Measurements from ENCODE around the gene PER3.
"Not testable (repeated sequence)": the region's sequence is repeated elsewhere in the genome, so short reads cannot be mapped to it uniquely, and the experiment has no call there.

PER3 gene

GRCh38 chr1:7781501-7781900 is 2.6 kb upstream of the PER3 start:
- DNase-seq = no peak

DNA sequence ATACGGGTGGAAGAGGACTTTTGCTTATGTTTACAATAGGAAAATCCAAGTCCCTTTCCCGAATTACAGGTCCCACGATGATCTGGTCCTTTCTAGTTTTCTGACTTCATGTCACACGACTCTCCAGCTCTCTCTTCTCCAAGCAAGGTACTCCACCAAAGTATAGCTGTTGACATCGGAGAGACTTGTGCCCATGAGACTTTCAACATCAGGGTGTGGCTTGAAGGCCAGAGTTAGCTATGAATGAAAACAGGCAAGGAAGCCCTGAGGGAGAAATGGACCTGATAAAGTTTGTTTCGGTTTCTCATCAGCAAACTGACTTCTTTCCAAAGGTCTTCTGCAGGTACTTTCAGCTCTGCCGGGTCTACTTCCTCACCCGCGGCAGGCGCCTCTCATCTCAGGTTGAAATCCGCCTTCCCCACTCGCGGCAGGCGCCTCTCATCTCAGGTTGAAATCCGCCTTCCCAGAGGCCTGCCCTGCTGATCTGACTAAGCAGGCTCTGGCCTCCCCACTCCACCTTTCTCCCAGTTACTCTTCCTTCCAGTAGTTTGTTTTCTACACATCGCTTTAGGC is 2.1 kb upstream of the PER3 start:
- DNase-seq = peak; percentile 4

- no peak for DNase-seq
These were observed 846 bp upstream of the PER3 start for GRCh38 chr1:7783178-7783711.

DNA sequence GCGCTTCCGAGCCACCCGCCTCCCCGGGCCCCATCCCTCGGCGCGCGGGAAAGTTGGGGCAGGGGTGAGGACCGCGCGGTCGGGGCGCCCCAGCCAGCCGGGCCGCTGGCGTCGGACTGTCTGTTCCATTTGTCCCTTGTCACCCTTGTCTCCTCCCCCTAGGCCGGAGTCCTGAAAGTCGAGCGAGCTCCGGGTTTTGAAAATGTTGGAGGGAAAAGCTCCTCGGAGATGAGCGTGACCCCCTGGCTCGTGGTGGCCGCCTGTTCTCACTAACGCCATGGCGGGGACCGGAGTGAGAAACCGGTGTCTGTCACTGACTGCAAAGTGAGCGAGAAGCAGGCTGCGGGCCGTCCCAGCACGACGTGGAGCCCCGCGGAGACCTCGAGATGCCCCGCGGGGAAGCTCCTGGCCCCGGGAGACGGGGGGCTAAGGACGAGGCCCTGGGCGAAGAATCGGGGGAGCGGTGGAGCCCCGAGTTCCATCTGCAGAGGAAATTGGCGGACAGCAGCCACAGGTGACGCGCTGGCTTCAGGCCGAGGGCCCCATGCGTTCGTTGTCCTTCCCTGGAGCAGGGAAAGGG is 491 bp downstream of the PER3 start:
- DNase-seq = no peak

DNA sequence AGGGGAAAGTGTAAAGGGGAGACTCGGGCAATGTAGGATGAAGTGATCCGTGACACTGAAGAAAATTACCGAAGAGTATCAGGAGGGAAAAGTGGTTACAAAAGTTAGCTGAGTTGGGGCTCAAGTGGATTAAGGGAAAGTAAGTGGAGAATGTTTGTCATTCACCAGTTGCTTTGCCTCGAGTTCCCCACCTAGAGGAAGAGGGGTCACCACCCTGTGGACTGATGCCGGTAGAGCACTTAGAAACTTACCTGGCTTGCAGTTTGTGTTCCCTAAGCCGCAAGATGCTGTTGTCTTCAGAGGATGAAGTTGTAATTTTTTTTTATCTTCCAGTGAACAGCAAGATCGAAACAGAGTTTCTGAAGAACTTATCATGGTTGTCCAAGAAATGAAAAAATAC is 1.0 kb downstream of the PER3 start:
- no peak for DNase-seq

DNA sequence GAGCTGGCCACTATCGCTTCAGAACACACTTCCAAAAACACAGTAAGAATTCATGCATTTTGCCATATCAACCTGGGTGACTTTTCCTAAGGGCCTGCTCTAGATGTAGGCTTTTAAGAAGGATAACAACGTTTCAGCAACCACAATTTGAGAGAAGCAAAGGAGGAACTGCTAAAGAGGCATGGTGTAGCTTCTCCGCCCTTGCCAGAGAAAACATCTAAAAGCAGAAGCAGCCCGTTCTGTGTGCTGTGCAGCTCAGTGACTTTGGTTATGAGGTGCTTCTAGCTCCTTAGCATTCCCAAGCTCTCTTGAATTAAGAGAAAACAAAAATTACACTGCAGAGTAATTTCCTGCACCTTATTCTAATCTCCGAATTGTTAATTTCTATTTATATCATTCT is 2.7 kb downstream of the PER3 start:
- no peak for DNase-seq

DNA sequence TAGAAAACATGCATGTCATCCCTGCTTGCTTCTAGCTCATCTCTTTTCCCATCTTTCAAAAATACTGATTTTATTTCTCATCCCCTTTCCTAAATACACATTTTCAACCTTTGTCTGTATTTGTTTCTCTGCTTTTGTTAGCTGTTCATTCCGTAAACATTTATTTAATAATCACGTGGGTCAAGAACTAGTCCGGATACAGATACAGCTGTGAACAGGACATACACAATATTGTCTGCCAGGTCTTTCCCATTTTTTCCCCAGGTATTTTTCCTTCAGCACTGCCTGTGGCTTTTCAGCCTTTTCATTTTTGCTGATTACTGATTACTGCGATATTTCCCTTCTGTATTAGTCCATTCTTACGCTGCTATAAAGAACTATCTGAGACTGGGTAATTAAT is 5.7 kb downstream of the PER3 start:
- DNase-seq = no peak

DNA sequence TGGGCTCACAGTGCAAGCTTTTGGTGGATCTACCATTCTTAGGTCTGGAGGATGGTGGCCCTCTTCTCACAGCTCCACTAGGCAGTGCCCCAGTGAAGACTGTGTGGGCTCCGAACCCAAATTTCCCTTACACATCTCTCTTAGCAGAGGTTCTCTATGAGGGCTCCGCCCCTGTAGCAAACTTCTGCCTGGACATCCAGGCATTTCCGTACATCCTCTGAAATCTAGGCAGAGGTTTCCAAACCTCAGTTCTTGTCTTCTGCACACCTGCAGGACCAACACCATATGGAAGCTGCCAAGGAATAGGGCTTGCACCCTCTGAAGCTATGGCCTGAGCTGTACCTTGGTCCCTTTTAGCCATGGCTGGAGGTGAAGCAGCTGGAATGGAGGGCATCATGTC is 6.9 kb downstream of the PER3 start:
- not testable (repeated sequence) for DNase-seq

- no peak for DNase-seq
These were observed 11.3 kb downstream of the PER3 start for GRCh38 chr1:7795406-7795805.

DNA sequence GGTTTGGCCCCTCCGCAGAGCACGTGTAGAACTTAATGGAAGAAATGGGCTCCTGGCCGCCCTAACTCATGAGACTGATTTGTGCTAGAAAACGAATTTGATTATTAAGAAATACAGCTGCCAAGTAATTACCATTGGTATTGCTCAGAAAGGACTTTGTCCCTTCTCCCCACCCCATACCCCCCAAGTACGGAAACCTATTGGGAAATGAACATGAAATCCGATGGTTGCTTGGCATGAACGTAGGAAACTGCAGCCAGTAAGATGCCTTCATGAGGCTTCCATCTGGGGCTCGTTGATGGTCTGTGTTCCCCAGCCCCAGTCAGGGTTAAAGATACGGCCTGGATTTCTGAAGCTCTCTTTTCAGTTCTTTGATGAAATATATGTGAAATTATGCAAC is 21.4 kb downstream of the PER3 start:
- DNase-seq = no peak

- peak; percentile 42 for DNase-seq
These were observed 24.3 kb downstream of the PER3 start for GRCh38 chr1:7808253-7808844.

- DNase-seq = no peak
These were observed 25.7 kb downstream of the PER3 start for GRCh38 chr1:7809742-7810141.

GRCh38 chr1:7810395-7810794 is 26.3 kb downstream of the PER3 start:
- no peak for DNase-seq

- DNase-seq = no peak
These were observed 27.4 kb downstream of the PER3 start for GRCh38 chr1:7811476-7811875.

DNA sequence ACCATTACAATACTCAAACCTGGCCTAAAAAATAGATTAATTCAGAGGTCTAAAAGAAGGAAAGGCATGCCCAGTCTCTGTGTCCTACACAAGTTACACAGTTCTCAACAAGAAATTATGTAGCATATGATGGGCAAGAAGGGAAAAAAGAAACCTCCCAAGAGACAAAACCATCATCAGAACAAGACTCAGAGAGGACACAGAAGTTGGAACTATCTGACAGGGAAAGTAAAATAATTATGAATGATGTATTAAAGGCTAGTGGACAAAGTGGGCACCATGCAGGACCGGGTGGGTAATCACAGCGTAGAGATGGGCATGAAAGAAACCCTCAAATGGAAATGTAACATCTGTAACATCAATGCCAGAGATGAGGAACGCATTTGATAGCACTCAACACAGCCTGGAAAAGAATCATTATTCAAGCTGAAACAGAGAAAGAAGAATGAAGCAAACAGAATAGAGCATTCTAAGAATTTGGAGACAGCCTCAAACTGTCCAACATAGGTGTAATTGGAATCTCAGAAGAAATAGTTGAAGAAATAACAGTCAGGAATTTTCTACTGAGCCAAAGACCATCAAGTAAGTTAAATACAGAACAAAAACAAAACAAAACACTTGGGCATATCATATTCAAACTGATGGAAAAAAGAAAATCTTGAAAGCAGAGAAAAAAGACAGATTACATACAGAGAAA is 29.7 kb downstream of the PER3 start:
- no peak for DNase-seq

GRCh38 chr1:7821282-7821681 is 37.2 kb downstream of the PER3 start:
- no peak for DNase-seq

GRCh38 chr1:7824701-7825100 is 40.6 kb downstream of the PER3 start:
- DNase-seq = no peak

DNA sequence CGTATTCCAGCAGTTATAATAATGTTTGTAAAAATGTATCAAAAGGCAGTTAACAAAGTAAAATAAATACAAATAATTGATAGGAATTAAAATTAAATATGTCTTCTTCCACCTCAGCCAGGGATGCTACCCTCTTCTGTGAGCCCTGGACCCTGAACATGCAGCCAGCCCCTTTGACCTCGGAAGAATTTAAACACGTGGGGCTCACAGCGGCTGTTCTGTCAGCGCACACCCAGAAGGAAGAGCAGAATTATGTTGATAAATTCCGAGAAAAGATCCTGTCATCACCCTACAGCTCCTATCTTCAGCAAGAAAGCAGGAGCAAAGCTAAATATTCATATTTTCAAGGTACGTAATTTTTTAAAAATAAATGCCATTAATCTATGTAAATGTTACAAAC is 42.3 kb downstream of the PER3 start:
- no peak for DNase-seq

- peak; percentile 24 for DNase-seq
These were observed 43.2 kb downstream of the PER3 start for GRCh38 chr1:7827126-7827955.

DNA sequence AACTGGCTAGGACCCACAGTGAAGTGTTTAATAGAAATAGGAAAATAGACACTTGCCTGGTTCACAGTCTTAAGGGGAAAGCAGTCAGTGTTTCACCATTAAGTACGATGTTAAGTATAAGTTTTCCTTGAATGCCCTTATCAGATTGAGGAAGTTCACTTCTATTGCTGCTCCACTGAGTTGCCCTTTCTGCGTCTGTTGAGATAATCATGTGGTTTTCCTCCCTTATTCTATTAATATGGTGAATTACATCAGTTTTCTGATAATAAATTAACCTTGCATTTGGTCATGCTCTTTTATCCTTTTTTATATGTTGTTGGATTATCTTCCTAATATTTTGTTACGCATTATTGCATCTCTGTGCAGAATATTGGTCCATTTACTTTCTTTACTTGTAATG is 47.4 kb downstream of the PER3 start:
- DNase-seq = no peak

GRCh38 chr1:7833035-7833434 is 48.9 kb downstream of the PER3 start:
- DNase-seq = no peak

- no peak for DNase-seq
These were observed 54.6 kb downstream of the PER3 start for GRCh38 chr1:7838714-7839113.

DNA sequence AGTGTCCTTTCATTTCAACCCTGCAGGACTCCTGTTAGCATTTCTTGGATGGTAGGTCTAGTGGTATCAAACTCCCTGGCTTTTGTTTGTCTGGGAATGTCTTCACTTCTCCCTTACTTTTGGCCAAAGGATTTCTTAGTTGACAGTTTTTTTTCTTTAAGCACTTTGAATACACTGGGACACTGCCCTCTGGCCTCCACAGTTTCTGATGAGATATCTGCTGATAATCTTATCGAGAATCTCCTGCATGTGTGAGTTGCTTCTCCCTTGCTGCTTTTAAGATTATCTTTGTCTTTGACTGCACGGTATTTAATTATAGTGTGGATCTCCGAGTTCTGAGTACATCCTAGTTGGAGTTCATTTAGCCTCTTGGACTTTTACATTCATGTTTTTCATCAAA is 55.4 kb downstream of the PER3 start:
- DNase-seq = no peak

Measured in CD4-positive, alpha-beta T cell treated with Interleukin-4 for 4 hours (primary cell).